Measurements from ENCODE around the gene MYT1.

DNA sequence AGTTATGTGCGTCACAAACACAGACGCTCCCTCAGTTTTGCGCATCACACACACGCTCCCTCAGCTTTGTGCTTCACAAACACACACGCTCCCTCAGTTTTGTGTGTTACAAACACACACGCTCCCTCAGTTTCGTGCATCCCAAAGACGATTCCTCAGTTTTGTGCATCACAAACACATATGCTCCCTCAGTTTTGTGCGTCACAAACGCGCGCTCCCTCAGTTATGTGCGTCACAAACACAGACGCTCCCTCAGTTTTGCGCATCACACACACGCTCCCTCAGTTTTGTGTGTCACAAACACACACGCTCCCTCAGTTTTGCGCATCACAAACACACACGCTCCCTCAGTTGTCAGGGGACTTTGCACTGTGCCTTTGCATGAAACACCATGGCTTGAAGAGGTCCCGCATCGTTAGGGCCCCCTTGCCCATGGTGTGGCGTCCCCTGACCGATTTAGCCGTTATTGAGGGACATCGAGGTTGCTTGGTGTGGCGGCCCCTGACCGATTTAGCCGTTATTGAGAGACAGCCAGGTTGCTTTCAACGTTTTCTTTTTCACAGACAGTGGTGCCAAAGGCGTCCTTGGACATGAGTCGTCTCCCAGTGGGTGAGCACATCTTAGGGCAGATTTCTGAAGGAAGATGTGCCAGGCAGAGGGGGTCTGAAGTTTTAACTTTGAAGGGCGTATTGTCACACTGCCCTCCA, 28.1 kb upstream of the MYT1 start:
- TF ChIP-seq POLR2AphosphoS5 (IDR thresholded peaks at IDR 0.05), result no peak
- TF ChIP-seq, protein P1, sequence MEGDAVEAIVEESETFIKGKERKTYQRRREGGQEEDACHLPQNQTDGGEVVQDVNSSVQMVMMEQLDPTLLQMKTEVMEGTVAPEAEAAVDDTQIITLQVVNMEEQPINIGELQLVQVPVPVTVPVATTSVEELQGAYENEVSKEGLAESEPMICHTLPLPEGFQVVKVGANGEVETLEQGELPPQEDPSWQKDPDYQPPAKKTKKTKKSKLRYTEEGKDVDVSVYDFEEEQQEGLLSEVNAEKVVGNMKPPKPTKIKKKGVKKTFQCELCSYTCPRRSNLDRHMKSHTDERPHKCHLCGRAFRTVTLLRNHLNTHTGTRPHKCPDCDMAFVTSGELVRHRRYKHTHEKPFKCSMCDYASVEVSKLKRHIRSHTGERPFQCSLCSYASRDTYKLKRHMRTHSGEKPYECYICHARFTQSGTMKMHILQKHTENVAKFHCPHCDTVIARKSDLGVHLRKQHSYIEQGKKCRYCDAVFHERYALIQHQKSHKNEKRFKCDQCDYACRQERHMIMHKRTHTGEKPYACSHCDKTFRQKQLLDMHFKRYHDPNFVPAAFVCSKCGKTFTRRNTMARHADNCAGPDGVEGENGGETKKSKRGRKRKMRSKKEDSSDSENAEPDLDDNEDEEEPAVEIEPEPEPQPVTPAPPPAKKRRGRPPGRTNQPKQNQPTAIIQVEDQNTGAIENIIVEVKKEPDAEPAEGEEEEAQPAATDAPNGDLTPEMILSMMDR (IDR thresholded peaks at IDR 0.05), result no peak
